GM18526 (cell line): ENCODE measurements around the gene CHKA.

ENCODE experiments used
- POLR2A ChIP-seq: IDR thresholded peaks from 3 replicates; pipeline ENCODE4 v1.6.1; 2011; ENCODE audit not compliant: insufficient read length; ENCODE audit errors: extremely low read depth

Gene CHKA

DNA sequence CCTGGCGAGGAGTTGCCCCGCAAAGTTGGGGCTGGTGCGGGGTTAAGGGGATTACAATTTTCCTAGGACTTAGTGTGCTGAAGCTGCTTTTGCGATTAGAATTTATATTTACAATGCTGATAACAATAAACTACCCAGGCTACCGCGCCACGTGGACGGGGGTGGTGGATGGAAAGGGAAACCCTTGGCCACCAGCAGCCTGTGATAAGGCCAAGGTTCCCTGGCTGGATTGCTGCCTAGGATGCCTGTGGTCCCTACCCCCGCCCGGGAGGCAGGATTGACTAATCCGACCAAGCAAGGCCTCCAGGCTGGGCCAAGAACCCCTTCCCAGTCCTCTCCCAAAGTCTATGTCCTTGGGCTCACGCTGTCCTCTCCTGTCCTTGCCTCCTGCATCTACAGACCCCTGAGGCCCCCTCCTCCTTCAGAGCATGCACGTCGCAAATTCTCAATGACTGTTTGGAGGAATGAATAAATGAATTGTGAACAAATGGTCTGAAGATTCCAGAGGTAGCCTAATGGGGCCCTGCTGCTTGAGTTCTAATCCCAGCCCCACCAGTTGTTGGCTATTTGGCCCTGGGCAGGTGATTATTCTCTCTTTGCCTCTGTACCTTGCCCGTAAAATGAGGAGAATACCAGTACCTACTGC, 7.6 kb upstream of the CHKA start:
- no peak for TF ChIP-seq POLR2A

- TF ChIP-seq POLR2A, result no peak
These were observed 6.8 kb upstream of the CHKA start for GRCh38 chr11:68127714-68128681.

- TF ChIP-seq POLR2A, result no peak
These were observed 4.0 kb upstream of the CHKA start for GRCh38 chr11:68125164-68125563.

GRCh38 chr11:68122936-68123539, 1.9 kb upstream of the CHKA start:
- TF ChIP-seq POLR2A, result no peak

- no peak for TF ChIP-seq POLR2A
These were observed 718 bp downstream of the CHKA start for GRCh38 chr11:68120273-68121066.

DNA sequence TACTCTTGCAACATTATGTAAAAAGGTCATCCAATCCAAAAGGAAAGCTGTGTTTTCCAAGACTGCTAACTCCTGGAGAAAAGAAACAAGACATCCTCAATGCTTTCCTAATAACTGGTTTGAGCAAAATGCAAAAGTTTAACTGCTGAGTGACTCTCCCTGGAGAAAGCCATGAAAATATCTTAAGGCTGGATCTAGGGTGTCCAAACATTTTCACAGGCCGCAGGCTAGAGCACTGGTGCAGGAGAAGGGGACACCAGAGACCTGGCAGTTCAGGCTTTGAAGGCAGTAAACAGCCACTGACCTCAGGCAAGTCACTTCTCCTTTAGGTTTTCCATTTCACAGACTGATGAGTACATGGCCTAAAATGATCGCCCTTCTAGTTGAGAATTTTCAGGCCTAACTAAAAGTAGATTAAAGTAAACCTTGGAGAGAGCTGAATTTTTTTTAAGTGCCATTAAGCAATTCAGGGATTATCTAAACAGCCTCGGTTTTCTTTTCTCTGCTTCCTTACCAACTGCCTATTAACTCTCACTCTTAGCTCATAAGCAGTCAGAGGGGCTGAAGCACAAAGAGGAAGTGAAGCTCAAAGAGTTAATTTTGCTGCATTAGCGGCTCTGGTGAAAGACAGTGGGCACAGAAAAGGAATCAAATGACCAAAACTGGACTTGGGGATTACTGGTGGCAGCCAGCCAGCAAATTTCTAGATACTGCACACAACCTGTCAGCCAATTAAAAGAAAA, 2.3 kb downstream of the CHKA start:
- no peak for TF ChIP-seq POLR2A

DNA sequence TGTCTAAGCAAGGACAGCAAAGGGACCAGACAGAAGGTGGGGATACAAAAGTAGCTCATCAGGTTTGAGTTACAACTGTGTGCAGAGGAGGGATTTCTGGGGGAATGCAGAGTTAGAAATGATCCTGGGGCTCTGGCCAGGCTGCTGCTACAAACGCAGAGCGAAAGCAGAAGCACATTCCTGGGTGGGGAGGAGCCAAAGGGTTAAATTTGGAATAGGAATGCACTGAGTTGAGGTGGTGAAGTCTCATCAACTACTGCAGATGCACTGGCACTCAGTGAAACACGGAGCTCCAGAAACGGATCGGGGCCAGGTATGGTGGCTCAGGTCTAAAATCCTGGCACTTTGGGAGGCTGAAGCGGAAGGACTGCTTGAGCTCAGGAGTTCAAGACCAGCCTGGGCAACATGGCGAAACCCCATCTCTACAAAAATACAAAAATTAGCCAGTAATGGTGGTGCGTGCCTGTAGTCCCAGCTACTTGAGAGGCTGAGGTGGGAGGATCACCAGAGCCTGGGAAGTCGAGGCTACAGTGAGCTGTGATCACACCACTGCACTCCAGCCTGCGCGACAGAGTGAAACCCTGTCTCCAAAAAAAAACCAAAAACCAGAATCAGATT, 3.2 kb downstream of the CHKA start:
- no peak for TF ChIP-seq POLR2A

- TF ChIP-seq POLR2A, result no peak
These were observed 4.2 kb downstream of the CHKA start for GRCh38 chr11:68116974-68117373.

- no peak for TF ChIP-seq POLR2A
These were observed 5.1 kb downstream of the CHKA start for GRCh38 chr11:68116126-68116525.

DNA sequence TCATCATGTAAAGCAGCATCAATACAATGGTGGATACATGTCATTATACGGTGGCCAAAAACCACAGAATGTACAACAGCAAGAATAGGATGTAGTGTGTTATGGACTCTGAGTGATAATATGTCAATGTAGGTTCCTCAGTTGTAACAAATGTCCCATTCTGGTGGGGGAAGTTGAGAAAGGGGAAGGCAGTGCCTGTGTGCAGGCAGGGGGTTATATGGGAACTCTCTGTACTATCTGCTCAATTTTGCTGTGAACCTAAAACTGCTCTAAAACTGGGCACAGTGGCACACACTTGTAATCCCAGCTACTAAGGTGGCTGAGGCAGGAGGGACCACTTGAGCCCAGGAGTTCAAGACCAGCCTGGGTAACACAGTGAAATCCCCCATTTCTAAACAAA, 5.9 kb downstream of the CHKA start:
- TF ChIP-seq POLR2A, result no peak

DNA sequence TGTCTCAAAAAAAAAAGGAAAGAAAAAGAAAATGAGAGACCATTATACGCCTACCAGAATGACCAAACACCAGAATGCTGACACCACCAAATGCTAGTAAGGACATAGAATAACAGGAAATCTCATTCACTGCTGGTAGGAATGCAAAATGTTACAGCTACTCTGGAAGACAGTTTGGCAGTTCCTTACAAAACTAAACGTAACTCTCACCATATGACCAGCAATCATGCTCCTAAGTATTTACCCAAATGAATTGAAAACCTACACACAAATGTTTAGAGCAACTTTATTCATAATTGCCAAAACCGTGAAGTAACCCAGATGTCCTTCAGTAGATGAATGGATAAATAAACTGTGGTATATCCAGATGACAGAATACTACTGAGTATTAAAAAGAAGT, 7.2 kb downstream of the CHKA start:
- no peak for TF ChIP-seq POLR2A

- TF ChIP-seq POLR2A, result no peak
These were observed 13.5 kb downstream of the CHKA start for GRCh38 chr11:68107689-68108088.

DNA sequence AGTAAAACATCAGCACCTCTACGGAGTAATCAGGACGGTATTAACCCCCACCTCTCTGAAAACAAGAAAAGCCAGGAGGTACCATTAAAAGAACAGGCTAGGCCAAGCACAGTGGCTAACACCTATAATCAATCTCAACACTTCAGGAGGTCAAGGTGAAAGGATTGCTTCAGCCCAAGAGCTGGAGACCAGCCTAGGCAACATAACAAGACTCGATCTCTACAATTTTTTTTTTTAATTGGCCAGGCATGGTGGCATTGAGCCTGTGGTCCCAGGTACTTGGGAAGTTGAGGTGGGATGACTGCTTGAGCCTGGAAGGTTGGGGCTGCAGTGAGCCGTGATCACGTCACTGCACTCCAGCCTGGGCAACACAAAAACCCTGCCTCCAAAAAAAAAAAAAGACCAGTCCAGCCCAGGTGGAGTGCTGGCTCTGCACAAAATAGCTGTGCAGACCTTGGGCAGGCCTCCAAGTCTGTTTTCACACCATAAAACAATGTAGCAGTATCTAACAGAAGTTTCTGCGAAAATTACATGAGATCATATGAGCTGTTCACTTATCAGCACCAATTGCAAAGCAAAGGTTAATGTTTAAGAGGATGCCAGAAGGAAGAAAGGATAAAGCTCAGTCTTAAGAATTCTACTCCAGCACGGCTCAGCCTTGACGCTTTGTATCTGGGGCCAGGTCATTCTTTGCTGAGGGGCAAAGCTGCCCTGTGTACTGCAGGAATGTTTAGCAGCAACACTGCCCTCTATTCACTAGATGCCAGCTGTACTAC, 14.8 kb downstream of the CHKA start:
- TF ChIP-seq POLR2A, result no peak

DNA sequence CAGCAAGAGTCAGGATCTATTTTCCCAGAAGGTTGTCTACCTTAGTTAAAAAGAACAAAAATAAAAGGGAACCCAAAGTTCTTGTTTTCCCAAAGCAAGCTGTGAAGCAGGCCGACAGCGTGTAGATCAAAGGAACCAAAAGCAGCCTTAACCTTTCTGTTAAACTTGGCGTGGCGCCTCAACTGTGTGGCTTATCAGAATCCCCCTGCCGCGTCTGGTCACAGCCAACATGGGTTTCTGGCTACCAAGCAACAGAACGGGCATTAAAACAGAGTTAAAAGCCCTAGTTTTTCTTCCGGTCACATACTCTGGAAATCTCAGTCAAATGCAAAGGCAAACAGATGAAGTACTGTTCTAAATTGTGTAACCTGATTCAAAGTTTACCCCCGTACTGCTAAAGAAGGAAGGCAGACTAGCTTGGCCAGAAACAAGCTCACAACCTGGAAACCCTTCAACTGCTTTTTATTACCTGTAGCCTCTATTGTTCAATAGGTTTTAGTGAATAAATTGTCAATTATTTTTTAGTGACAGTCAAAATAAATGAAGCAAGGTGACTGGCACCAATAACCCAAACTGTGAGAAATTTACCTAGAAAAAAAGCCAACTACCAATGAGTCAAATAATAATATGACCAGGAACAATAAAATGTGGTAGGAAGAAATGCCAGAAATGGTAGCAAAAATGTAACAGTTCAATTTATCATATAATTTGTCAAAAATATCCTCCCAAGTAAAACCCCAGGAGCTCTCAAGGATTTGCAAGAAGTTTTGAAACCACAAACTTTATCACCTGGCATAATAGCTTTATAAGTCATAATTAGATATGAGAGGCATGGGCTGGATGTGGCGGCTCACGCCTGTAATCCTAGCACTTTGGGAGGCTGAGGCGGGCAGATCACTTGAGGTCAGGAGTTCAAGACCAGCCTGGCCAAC, 21.4 kb downstream of the CHKA start:
- TF ChIP-seq POLR2A, result no peak
